SJCRH30 (cell line): Measurements from ENCODE around the gene SEC23A. TPM values are rescaled to one million over a fixed set of nuclear protein-coding genes. Genes with fewer than 3 reads are reported as not detected.
"Not testable (repeated sequence)": the region's sequence is repeated elsewhere in the genome, so short reads cannot be mapped to it uniquely, and the experiment has no call there.

Experiments
- DNase-seq, 2 experiments: peaks; one replicate each; pipeline ENCODE4 v3.0.0-alpha.2; 2015 to 2020
- H3K27ac ChIP-seq: fragments of 250-450 bp; sonication (Bioruptor Pico); 2 replicates; pipeline ENCODE4 v1.5.1; 2020; ENCODE audit warnings: mild to moderate bottlenecking, moderate library complexity
- H3K27me3 ChIP-seq: fragments of 250-450 bp; sonication (Bioruptor Pico); 2 replicates; pipeline ENCODE4 v1.5.1; 2020; ENCODE audit warnings: mild to moderate bottlenecking, moderate library complexity
- H3K36me3 ChIP-seq: fragments of 250-450 bp; sonication (Bioruptor Pico); 2 replicates; pipeline ENCODE4 v1.5.1; 2020; ENCODE audit warnings: mild to moderate bottlenecking, moderate library complexity
- H3K4me1 ChIP-seq: fragments of 250-450 bp; sonication (Bioruptor Pico); 2 replicates; pipeline ENCODE4 v1.5.1; 2020; ENCODE audit warnings: mild to moderate bottlenecking, moderate library complexity
- H3K4me3 ChIP-seq: fragments of 250-450 bp; sonication (Bioruptor Pico); 2 replicates; pipeline ENCODE4 v1.5.1; 2020; ENCODE audit warnings: mild to moderate bottlenecking, moderate library complexity
- H3K9me3 ChIP-seq: fragments of 250-450 bp; sonication (Bioruptor Pico); replicated peaks from 2 replicates; pipeline ENCODE4 v1.5.1; 2020; ENCODE audit warnings: mild to moderate bottlenecking, moderate library complexity
- total RNA-seq: library from RNA; depleted of rRNA; stranded (reverse); fragments of >200 nt; shearing (Covaris generic); gene quantifications from 2 replicates; pipeline ENCODE4 v1.2.3, GENCODE V29; 2014

SEC23A gene
- total RNA-seq, 1 experiment from 2014 or later = 147 TPM

GRCh38 chr14:39104078-39104801 lies 1.2 kb upstream of the SEC23A start:
- H3K4me3 ChIP-seq = peak overlapping the region; percentile 81
- not testable (repeated sequence) for H3K27me3 ChIP-seq, H3K9me3 ChIP-seq, DNase-seq, H3K36me3 ChIP-seq, H3K4me1 ChIP-seq
- peak overlapping the region; percentile 79; the same call in 1 of the 2 replicates for H3K27ac ChIP-seq

GRCh38 chr14:39102265-39102968 lies 618 bp downstream of the SEC23A start:
- peak overlapping the region; percentile 81 for H3K4me3 ChIP-seq
- no peaks in the 10 kb centered on the region for H3K27me3 ChIP-seq
- peaks cover 3% of the 10 kb centered on the region; the same call in 1 of the 2 replicates for H3K4me1 ChIP-seq
- peaks cover 9% of the 10 kb centered on the region; the same call in 1 of the 2 replicates for H3K36me3 ChIP-seq
- DNase-seq = peak in 1 of 2 experiments; percentile 47
- peak overlapping the region; percentile 79 for H3K27ac ChIP-seq
- H3K9me3 ChIP-seq = no peaks in the 10 kb centered on the region

DNA sequence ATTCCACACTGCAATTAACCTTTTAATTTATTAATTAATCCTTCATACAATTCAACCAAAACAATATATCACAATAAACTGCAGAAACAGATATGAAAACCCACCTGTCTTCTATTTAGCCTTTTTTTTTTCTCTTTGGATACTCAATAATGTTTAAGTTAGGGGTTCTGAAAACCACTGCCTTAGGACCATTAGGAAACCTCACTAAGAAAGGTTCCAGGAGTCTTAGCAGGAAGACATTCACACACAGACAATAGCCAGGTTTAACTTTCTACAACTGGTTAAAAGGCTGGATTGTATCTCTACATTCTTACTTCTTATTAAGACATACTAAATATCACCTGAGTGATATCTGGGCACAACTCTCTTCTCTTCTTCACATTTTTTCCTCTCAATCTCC lies 3.3 kb downstream of the SEC23A start:
- no peak for DNase-seq
- Histone ChIP-seq H3K9me3 (no peaks in the 10 kb centered on the region), H3K27me3 (no peaks in the 10 kb centered on the region), H3K4me3 (no peak overlapping the region), H3K27ac (no peak overlapping the region), H3K4me1 (peaks cover 3% of the 10 kb centered on the region; the same call in 1 of the 2 replicates), H3K36me3 (peaks cover 23% of the 10 kb centered on the region)

GRCh38 chr14:39099215-39099614 lies 3.8 kb downstream of the SEC23A start:
- H3K4me3 ChIP-seq, H3K27me3 ChIP-seq, H3K4me1 ChIP-seq, DNase-seq, H3K27ac ChIP-seq, H3K9me3 ChIP-seq: not testable (repeated sequence)
- H3K36me3 ChIP-seq = peaks cover 27% of the 10 kb centered on the region

- Histone ChIP-seq H3K27ac (no peak overlapping the region), H3K36me3 (peaks cover 46% of the 10 kb centered on the region), H3K4me3 (no peak overlapping the region), H3K4me1 (peaks cover under 1% of the 10 kb centered on the region; the same call in 1 of the 2 replicates), H3K27me3 (no peaks in the 10 kb centered on the region), H3K9me3 (no peaks in the 10 kb centered on the region)
- DNase-seq = no peak
These were observed 5.9 kb downstream of the SEC23A start for GRCh38 chr14:39097159-39097558.

DNA sequence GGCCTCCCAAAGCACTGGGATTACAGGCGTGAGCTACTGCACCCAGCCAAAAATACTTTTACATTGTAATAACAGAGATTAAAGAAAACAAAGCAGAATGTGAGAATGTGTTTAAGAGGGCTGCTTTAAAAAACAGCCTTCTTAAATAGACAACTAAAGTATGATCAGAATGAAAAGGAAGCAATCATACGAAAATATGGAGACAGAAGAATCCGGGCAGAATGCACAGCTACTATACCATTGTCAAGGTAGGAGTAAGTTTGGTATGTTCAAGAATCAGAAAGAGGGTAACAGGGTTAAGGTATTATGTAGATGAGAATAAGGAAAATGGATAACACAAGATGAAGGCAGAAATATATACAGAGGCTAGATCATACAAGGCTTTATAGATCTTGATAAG lies 8.5 kb downstream of the SEC23A start:
- Histone ChIP-seq H3K4me3 (no peak overlapping the region), H3K27ac (no peak overlapping the region), H3K36me3 (peaks cover 63% of the 10 kb centered on the region), H3K27me3 (no peaks in the 10 kb centered on the region), H3K9me3 (no peaks in the 10 kb centered on the region), H3K4me1 (no peaks in the 10 kb centered on the region)
- no peak for DNase-seq

DNA sequence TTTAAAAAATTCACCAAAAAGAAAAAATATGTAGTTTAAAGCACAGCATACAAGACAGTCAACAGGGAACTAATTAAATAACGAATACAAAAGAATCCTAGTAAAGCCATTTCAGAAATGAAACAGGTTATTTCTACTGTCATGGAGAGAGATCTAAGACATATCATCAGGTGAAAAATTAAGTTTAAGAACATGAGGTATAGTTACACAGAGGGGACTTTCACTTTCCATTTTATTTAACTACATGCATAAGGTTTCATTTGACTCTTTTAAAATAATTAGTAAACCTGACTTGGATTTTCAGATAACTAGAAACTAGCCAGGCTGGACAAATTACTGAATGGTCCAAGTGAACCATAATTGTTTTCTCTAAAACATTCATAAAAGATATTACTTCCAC lies 11.3 kb downstream of the SEC23A start:
- DNase-seq = no peak
- Histone ChIP-seq H3K4me3 (no peak overlapping the region), H3K27ac (no peak overlapping the region), H3K27me3 (no peaks in the 10 kb centered on the region), H3K4me1 (no peaks in the 10 kb centered on the region), H3K36me3 (peaks cover 80% of the 10 kb centered on the region), H3K9me3 (no peaks in the 10 kb centered on the region)

DNA sequence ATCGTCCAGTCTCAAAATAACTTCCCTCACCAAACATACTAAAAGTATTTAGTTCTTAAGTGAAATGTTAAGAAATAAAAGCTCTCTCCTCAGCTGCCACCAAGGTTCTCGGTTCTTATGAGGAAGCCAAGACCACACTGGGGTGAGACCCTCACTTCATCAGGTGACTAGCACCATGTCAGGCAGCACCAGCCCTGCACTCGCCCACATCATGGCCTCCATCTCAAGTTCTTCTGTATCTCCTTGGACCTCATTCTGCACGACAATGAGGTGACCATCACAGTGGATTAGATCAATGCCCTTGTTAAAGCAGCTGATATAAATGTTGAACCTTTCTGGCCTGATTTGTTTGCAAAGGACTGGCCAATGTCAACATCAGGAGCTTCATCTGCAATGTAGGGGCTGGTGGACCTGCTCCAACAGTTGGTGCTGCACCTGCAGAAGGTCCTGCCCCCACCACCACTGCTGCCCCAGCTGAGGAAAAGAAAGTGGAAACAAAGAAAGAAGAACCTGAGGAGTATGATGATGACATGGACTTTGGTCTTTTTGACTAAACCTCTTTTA lies 12.4 kb downstream of the SEC23A start:
- no peak overlapping the region for H3K4me3 ChIP-seq
- H3K27ac ChIP-seq = no peak overlapping the region
- H3K9me3 ChIP-seq = no peaks in the 10 kb centered on the region
- H3K27me3 ChIP-seq = no peaks in the 10 kb centered on the region
- H3K4me1 ChIP-seq = no peaks in the 10 kb centered on the region
- no peak for DNase-seq
- H3K36me3 ChIP-seq = peaks cover 82% of the 10 kb centered on the region

GRCh38 chr14:39087493-39087892 lies 15.5 kb downstream of the SEC23A start:
- Histone ChIP-seq H3K36me3 (peaks cover 76% of the 10 kb centered on the region), H3K4me1 (no peaks in the 10 kb centered on the region), H3K9me3 (no peaks in the 10 kb centered on the region), H3K27ac (no peak overlapping the region), H3K27me3 (no peaks in the 10 kb centered on the region), H3K4me3 (no peak overlapping the region)
- DNase-seq = no peak

- Histone ChIP-seq H3K36me3 (peaks cover 75% of the 10 kb centered on the region), H3K27me3 (no peaks in the 10 kb centered on the region), H3K4me3 (no peak overlapping the region), H3K4me1 (no peaks in the 10 kb centered on the region), H3K9me3 (no peaks in the 10 kb centered on the region), H3K27ac (no peak overlapping the region; the same call in 1 of the 2 replicates)
- no peak for DNase-seq
These were observed 17.1 kb downstream of the SEC23A start for GRCh38 chr14:39085933-39086332.

GRCh38 chr14:39083127-39083526 lies 19.9 kb downstream of the SEC23A start:
- Histone ChIP-seq H3K27me3 (no peaks in the 10 kb centered on the region), H3K4me3 (no peak overlapping the region), H3K9me3 (no peaks in the 10 kb centered on the region), H3K36me3 (peaks cover 70% of the 10 kb centered on the region), H3K27ac (no peak overlapping the region), H3K4me1 (no peaks in the 10 kb centered on the region)
- DNase-seq = no peak

- H3K4me1 ChIP-seq = no peaks in the 10 kb centered on the region
- H3K27me3 ChIP-seq = no peaks in the 10 kb centered on the region
- peaks cover 63% of the 10 kb centered on the region for H3K36me3 ChIP-seq
- H3K4me3 ChIP-seq = no peak overlapping the region
- no peak for DNase-seq
- H3K27ac ChIP-seq = no peak overlapping the region
- H3K9me3 ChIP-seq = no peaks in the 10 kb centered on the region
These were observed 22.1 kb downstream of the SEC23A start for GRCh38 chr14:39080886-39081285.

- peaks cover 71% of the 10 kb centered on the region for H3K36me3 ChIP-seq
- no peaks in the 10 kb centered on the region for H3K9me3 ChIP-seq
- no peak overlapping the region for H3K4me3 ChIP-seq
- H3K27me3 ChIP-seq = no peaks in the 10 kb centered on the region
- H3K27ac ChIP-seq = no peak overlapping the region
- no peak for DNase-seq
- H3K4me1 ChIP-seq = no peaks in the 10 kb centered on the region
These were observed 31.9 kb downstream of the SEC23A start for GRCh38 chr14:39071096-39071495.

DNA sequence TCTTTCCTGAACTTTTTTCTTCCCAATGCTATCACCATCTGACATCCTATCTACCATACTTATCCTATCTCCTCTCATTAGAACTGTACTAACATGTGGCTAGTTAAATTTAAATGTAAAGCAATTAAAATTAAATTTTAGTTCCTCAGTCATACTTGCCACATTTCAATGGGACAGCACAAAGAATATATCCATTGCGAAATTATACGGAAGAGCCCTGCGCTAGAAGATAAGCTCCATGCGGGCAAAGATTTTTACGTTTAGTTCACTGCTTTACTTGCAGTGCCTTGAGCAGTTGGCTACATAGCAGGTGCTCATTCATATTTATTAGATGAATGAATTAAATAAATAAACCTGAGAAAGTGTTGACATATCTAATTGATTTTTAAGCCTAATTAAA lies 33.1 kb downstream of the SEC23A start:
- H3K4me3 ChIP-seq = no peak overlapping the region
- no peak overlapping the region for H3K27ac ChIP-seq
- no peaks in the 10 kb centered on the region for H3K4me1 ChIP-seq
- no peak for DNase-seq
- peaks cover 65% of the 10 kb centered on the region for H3K36me3 ChIP-seq
- H3K27me3 ChIP-seq = no peaks in the 10 kb centered on the region
- H3K9me3 ChIP-seq = no peaks in the 10 kb centered on the region

DNA sequence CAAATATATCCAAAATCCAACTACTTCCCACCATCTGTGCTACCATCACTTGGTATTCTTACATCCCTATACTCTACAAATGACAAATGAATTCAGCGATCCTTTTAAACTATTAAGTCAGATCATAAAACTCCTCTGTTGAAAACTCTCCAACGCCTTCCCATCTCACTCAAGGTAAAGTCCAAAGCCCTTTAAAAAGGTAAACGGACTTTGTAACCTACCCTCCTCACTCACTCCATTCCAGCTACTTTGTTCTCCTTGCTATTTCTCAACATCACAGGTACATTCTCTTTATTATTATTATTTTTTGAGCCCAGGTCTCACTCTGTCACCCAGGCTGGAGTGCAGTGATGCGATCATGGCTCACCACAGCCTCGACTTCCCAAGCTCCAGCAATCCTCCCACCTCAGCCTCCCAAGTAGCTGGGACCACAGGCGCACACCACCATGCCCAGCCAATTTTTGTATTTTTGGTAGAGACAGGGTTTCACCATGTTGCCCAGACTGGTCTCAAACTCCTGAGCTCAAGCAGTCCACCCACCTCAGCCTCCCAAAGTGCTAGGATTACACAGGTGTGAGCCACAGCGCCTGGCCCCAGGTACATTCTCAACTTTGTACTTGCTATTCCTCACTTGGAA lies 33.7 kb downstream of the SEC23A start:
- H3K36me3 ChIP-seq = peaks cover 68% of the 10 kb centered on the region
- H3K4me1 ChIP-seq, H3K9me3 ChIP-seq, H3K27ac ChIP-seq, H3K27me3 ChIP-seq, DNase-seq, H3K4me3 ChIP-seq: not testable (repeated sequence)
